Muscle layer of colon (tissue), 2 donors: Measurements from ENCODE around the gene DMD.

Experiments used
- H3K27ac ChIP-seq: one replicate; pipeline ENCODE4 v1.7.0; 2013; ENCODE audit warnings: low read depth, mild to moderate bottlenecking, low read length, moderate library complexity
- H3K27me3 ChIP-seq, 2 donors: one replicate each; pipeline ENCODE4 v1.7.0; 2013; ENCODE audit warnings: low read length in 2 of 2, mild to moderate bottlenecking in 2 of 2; ENCODE audit not compliant: insufficient read depth in 2 of 2, control insufficient read depth in 1 of 2
- H3K36me3 ChIP-seq: one replicate; pipeline ENCODE4 v1.7.0; 2013; ENCODE audit warnings: mild to moderate bottlenecking, low read length; ENCODE audit not compliant: insufficient read depth
- H3K4me1 ChIP-seq: one replicate; pipeline ENCODE4 v1.7.0; 2013; ENCODE audit warnings: mild to moderate bottlenecking, low read length; ENCODE audit not compliant: insufficient read depth
- H3K4me3 ChIP-seq, 2 donors: one replicate each; pipeline ENCODE4 v1.7.0; 2013; ENCODE audit warnings: low read length in 2 of 2, low read depth in 1 of 2, mild to moderate bottlenecking in 1 of 2, moderate library complexity in 1 of 2
- H3K9ac ChIP-seq: one replicate; pipeline ENCODE4 v1.7.0; 2013; ENCODE audit warnings: low read length
- H3K9me3 ChIP-seq: one replicate; pipeline ENCODE4 v1.7.0; 2013; ENCODE audit warnings: mild to moderate bottlenecking, low read length
- donor health status: abdominal sarcoma.
- donor health status: Adenocarcinoma of cecum.

Gene DMD

DNA sequence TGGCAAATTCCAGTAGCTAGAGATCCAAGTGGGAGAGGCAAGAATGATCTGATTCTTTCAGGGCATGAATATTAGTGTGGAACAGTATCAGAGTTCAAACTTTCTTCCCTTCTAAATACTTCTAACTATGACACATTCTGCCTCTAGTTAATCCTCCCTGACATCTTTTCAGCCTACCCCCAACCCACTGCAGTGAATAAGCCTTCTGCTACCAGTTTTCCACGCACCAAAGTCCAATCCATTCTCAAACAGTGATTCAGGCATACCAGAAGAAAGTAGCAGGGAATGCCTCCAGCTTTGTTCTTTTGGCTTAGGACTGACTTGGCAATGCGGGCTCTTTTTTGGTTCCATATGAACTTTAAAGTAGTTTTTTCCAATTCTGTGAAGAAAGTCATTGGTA is 1984.1 kb downstream of the DMD start:
- no peak overlapping the region for H3K27ac ChIP-seq

GRCh38 chrX:31225819-31226218 is 1985.5 kb downstream of the DMD start:
- peaks cover 12% of the 10 kb centered on the region for H3K4me1 ChIP-seq
- H3K36me3 ChIP-seq, result no peaks in the 10 kb centered on the region
- H3K9me3 ChIP-seq, result no peaks in the 10 kb centered on the region
- H3K27me3 ChIP-seq, result no peaks in the 10 kb centered on the region
- no peak overlapping the region for H3K27ac ChIP-seq
- no peak overlapping the region for H3K9ac ChIP-seq
- no peak overlapping the region for H3K4me3 ChIP-seq

More for the DNA sequence above, 1984.1 kb downstream of the DMD start:
- Histone ChIP-seq H3K4me1 (peaks cover 12% of the 10 kb centered on the region), H3K9ac (no peak overlapping the region), H3K36me3 (no peaks in the 10 kb centered on the region), H3K4me3 (no peak overlapping the region), H3K9me3 (no peaks in the 10 kb centered on the region), H3K27me3 (no peaks in the 10 kb centered on the region)

- no peak overlapping the region for H3K9ac ChIP-seq
- no peak overlapping the region for H3K27ac ChIP-seq
- no peaks in the 10 kb centered on the region for H3K36me3 ChIP-seq
- H3K9me3 ChIP-seq, result no peaks in the 10 kb centered on the region
- H3K4me3 ChIP-seq, result no peak overlapping the region
- no peaks in the 10 kb centered on the region for H3K27me3 ChIP-seq
- H3K4me1 ChIP-seq, result peaks cover 12% of the 10 kb centered on the region
Observed at GRCh38 chrX:31224381-31225012, 1986.9 kb downstream of the DMD start.

DNA sequence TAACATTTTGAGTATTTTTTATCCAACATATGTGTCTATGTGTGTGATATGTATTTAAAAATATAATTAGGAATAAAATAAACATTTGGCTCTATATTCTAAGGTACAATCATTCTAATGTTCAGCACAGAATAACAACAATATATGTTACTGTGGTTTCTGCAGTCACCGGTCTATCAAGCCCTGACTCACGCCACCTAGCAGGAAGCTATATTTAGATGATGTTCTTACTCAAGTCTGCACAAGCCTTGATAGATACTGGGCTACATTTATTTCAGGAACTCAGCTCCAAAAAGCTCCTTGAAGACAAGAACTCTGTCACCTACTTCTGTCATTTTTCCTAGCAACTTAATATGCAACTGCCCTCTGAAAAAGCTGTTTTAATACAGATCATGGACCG is 1987.5 kb downstream of the DMD start:
- H3K9ac ChIP-seq, result no peak overlapping the region
- no peaks in the 10 kb centered on the region for H3K36me3 ChIP-seq
- H3K27ac ChIP-seq, result no peak overlapping the region
- H3K4me3 ChIP-seq, result no peak overlapping the region
- no peaks in the 10 kb centered on the region for H3K9me3 ChIP-seq
- peaks cover 9% of the 10 kb centered on the region for H3K4me1 ChIP-seq
- no peaks in the 10 kb centered on the region for H3K27me3 ChIP-seq

GRCh38 chrX:31222946-31223345 is 1988.4 kb downstream of the DMD start:
- peaks cover 5% of the 10 kb centered on the region for H3K4me1 ChIP-seq
- no peaks in the 10 kb centered on the region for H3K36me3 ChIP-seq
- no peak overlapping the region for H3K9ac ChIP-seq
- no peak overlapping the region for H3K27ac ChIP-seq
- no peaks in the 10 kb centered on the region for H3K27me3 ChIP-seq
- no peak overlapping the region for H3K4me3 ChIP-seq
- H3K9me3 ChIP-seq, result no peaks in the 10 kb centered on the region

GRCh38 chrX:31219174-31219573 is 1992.2 kb downstream of the DMD start:
- Histone ChIP-seq H3K36me3 (no peaks in the 10 kb centered on the region), H3K27me3 (no peaks in the 10 kb centered on the region), H3K9ac (no peak overlapping the region), H3K27ac (no peak overlapping the region), H3K4me1 (peaks cover 11% of the 10 kb centered on the region), H3K9me3 (no peaks in the 10 kb centered on the region), H3K4me3 (no peak overlapping the region)

- no peak overlapping the region for H3K4me3 ChIP-seq
- no peaks in the 10 kb centered on the region for H3K36me3 ChIP-seq
- H3K27ac ChIP-seq, result no peak overlapping the region
- H3K9ac ChIP-seq, result no peak overlapping the region
- peaks cover 6% of the 10 kb centered on the region for H3K4me1 ChIP-seq
- no peaks in the 10 kb centered on the region for H3K27me3 ChIP-seq
- no peaks in the 10 kb centered on the region for H3K9me3 ChIP-seq
Observed at GRCh38 chrX:31217084-31217483, 1994.3 kb downstream of the DMD start.

DNA sequence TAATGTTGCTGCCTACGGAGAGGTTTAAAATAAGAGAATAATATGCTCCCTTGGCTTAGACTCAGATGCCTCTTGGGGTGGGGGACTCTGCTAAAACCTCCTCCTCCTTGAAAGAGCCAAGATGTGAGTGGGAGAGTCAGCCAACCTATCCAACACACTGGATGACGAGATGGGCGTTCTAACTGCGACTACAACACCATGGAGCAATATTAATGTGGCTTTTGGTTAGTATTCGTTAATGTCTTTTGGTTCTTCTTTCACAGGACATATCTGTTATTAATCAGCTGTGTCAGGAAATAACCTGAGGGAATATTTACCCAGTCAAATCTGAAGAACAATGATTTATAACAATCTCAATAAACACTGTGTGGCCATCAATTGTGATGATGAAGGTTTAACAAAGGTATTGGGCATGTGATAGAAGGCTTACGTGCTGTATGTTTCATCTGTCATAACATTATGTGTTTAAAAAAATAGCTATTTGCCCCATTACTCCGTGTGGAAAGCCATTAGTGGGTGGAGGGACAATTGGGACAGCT is 1996.0 kb downstream of the DMD start:
- H3K4me3 ChIP-seq, result no peak overlapping the region
- no peaks in the 10 kb centered on the region for H3K36me3 ChIP-seq
- no peak overlapping the region for H3K27ac ChIP-seq
- H3K9ac ChIP-seq, result no peak overlapping the region
- H3K9me3 ChIP-seq, result no peaks in the 10 kb centered on the region
- peaks cover 6% of the 10 kb centered on the region for H3K4me1 ChIP-seq
- H3K27me3 ChIP-seq, result no peaks in the 10 kb centered on the region

DNA sequence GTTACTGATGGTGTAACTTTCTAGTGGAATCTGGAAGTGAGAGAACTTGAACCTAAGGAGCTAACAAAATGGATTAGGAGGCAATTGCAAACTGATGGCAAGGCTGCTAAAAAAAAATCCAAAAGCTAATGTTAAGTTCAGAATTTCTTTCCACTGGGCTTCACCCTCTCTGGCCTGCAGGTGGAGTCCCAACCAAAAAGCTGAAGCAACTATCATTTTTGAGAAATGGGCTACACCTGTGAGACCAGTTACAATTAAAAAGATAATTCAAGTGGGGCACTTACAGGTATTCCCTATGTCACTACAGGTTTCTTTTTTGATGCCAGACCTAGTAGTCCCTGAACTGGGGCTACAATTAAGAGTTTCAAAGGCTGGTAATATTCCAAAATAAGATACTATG is 1997.4 kb downstream of the DMD start:
- no peak overlapping the region for H3K27ac ChIP-seq
- no peak overlapping the region for H3K9ac ChIP-seq
- H3K4me3 ChIP-seq, result no peak overlapping the region
- H3K27me3 ChIP-seq, result no peaks in the 10 kb centered on the region
- peaks cover 6% of the 10 kb centered on the region for H3K4me1 ChIP-seq
- no peaks in the 10 kb centered on the region for H3K9me3 ChIP-seq
- H3K36me3 ChIP-seq, result no peaks in the 10 kb centered on the region

GRCh38 chrX:31212856-31213748 is 1998.2 kb downstream of the DMD start:
- Histone ChIP-seq H3K27me3 (no peaks in the 10 kb centered on the region), H3K9ac (no peak overlapping the region), H3K9me3 (no peaks in the 10 kb centered on the region), H3K4me3 (no peak overlapping the region), H3K27ac (no peak overlapping the region), H3K4me1 (peaks cover 6% of the 10 kb centered on the region), H3K36me3 (no peaks in the 10 kb centered on the region)

DNA sequence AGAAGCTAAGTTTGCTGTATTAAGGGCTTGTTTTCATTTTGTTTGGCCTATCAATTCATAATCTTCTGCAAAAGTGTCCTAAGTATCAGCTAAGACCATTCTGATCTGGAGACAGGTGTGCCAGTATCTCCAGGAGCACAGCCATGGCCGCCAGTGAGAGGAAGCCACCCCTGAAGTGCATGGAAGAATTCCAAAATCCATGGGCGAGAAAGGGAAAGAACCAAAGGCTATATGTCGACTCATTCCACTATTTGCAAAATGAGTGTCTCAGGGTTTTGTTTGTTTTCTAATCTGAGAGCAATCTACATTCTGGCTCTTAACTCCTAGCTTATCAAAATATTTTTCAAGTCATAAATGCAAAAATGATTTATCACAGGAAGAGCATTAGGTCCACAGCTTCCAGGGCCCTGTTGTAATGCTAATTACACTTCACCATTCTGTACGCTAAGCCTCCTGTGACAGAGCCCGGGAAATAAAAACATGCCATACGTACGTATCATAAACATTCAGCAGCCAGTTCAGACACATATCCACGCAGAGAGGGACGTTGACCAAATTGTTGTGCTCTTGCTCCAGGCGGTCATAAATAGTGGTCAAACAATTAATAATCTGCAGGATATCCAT is 2002.2 kb downstream of the DMD start:
- Histone ChIP-seq H3K9ac (no peak overlapping the region), H3K27me3 (no peaks in the 10 kb centered on the region), H3K36me3 (no peaks in the 10 kb centered on the region), H3K27ac (no peak overlapping the region), H3K4me3 (no peak overlapping the region), H3K4me1 (no peaks in the 10 kb centered on the region), H3K9me3 (no peaks in the 10 kb centered on the region)
